Chondrocyte (in vitro differentiated cells): ENCODE results near the gene UBE2F. TPM values are rescaled to one million over a fixed set of nuclear protein-coding genes. Genes with fewer than 3 reads are reported as not detected.
"Not testable (repeated sequence)": the region's sequence is repeated elsewhere in the genome, so short reads cannot be mapped to it uniquely, and the experiment has no call there.

Experiments used
- DNase-seq: peaks from one replicate; pipeline ENCODE4 v3.0.0; 2021; ENCODE audit warnings: mixed read lengths, low spot score
- H3K27ac Mint-ChIP-seq: one replicate; pipeline ENCODE4 v1.8.0; 2021; ENCODE audit warnings: mild to moderate bottlenecking, moderate library complexity, mixed read lengths; ENCODE audit not compliant: unreplicated experiment
- H3K27me3 Mint-ChIP-seq: 2 replicates; pipeline ENCODE4 v1.8.0; 2021; ENCODE audit warnings: low read depth, mixed read lengths
- H3K36me3 Mint-ChIP-seq: 2 replicates; pipeline ENCODE4 v1.8.0; 2021; ENCODE audit warnings: low read depth, mixed read lengths
- H3K4me1 Mint-ChIP-seq: 2 replicates; pipeline ENCODE4 v1.8.0; 2021; ENCODE audit warnings: low read depth, mild to moderate bottlenecking, mixed read lengths
- H3K4me3 Mint-ChIP-seq: one replicate; pipeline ENCODE4 v1.8.0; 2021; ENCODE audit warnings: mild to moderate bottlenecking, moderate library complexity, mixed read lengths; ENCODE audit not compliant: unreplicated experiment
- H3K9me3 Mint-ChIP-seq: 2 replicates; pipeline ENCODE4 v1.8.0; 2021; ENCODE audit warnings: low read depth, mixed read lengths
- CTCF ChIP-seq: fragments of 200-600 bp; sonication (generic); IDR thresholded peaks from 2 replicates; pipeline ENCODE4 v1.5.0; 2021; ENCODE audit warnings: antibody characterized with exemption, mild to moderate bottlenecking, moderate library complexity
- total RNA-seq: library from RNA; stranded (reverse); gene quantifications from 3 replicates; pipeline ENCODE4 v1.2.1, GENCODE V29; 2021

UBE2F gene
- total RNA-seq, 1 donor from 2014 or later: 59.1 TPM

- no peak for DNase-seq
- peaks cover 22% of the 10 kb centered on the region for H3K4me1 Mint-ChIP-seq
- H3K27me3 Mint-ChIP-seq: no peaks in the 10 kb centered on the region
- TF ChIP-seq CTCF: no peak
- H3K9me3 Mint-ChIP-seq: peaks cover 9% of the 10 kb centered on the region
- H3K27ac Mint-ChIP-seq: no peak overlapping the region
- no peaks in the 10 kb centered on the region for H3K36me3 Mint-ChIP-seq
- H3K4me3 Mint-ChIP-seq: no peak overlapping the region
These were observed 2.6 kb upstream of the UBE2F start for GRCh38 chr2:237964194-237964577.

DNA sequence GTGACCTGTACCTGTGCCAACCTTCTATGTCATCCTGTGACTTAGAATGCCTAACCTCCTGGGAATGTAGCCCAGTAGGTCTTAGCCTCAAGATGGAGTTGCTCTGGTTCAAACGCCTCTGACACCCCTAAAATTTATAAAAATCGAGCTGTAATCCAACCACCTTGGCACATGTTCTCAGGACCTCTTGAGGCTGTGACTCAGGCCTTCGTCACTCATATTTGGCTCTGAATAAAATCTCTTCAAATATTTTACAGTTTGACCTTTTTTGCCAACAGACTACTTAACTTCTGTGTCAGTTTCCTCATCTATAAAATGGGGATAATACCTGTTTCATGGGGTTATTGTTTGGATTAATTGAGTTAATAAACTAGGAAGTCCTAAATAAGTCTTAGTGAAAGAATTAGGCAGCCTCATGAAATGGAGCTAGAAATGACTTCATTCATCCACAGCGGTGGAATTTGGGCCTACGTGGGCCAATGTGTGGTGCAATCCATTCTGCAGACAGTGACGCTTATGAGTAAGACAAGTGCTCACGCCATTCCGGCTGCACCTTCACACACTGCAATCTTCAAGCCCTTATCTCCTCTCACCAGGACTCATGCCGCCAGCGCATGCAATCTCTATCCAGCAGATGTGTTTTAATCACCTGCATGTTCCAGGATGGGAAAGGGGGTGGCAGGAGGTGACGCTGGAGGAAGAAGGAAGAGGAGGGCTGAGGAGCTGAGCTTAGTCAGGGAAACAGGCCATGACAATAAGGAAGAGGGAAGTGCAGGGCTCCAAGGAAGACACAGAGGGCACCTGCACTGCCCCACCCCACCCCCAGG, 2.0 kb upstream of the UBE2F start:
- no peaks in the 10 kb centered on the region for H3K36me3 Mint-ChIP-seq
- H3K4me3 Mint-ChIP-seq: no peak overlapping the region
- no peak for DNase-seq
- H3K4me1 Mint-ChIP-seq: peaks cover 28% of the 10 kb centered on the region
- no peak for TF ChIP-seq CTCF
- H3K27me3 Mint-ChIP-seq: no peaks in the 10 kb centered on the region
- H3K9me3 Mint-ChIP-seq: peaks cover 7% of the 10 kb centered on the region
- no peak overlapping the region for H3K27ac Mint-ChIP-seq

- DNase-seq, H3K9me3 Mint-ChIP-seq, H3K36me3 Mint-ChIP-seq, H3K27me3 Mint-ChIP-seq: not testable (repeated sequence)
- H3K4me3 Mint-ChIP-seq: peak overlapping the region; percentile 76
- H3K27ac Mint-ChIP-seq: peak overlapping the region; percentile 37
- peaks cover 35% of the 10 kb centered on the region for H3K4me1 Mint-ChIP-seq
These were observed 970 bp upstream of the UBE2F start for GRCh38 chr2:237965844-237966243.

DNA sequence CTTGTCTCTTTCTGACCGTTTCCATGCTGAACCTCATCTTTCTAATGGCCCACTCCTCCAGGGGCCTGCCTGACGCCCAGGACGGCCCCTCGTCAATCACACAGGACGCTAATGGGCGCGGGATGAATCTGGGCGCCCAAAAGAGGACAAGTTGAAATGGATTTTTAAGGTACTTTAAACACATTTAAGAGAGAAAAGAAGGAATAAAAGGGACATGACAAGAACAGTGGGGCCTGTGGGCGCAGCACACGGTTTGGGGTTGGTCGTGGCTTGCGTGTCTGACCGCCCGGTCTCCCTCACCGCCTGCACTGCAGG, 607 bp upstream of the UBE2F start:
- peak overlapping the region; percentile 37 for H3K27ac Mint-ChIP-seq
- H3K4me3 Mint-ChIP-seq: peak overlapping the region; percentile 76
- no peaks in the 10 kb centered on the region for H3K27me3 Mint-ChIP-seq
- no peak for TF ChIP-seq CTCF
- H3K36me3 Mint-ChIP-seq: no peaks in the 10 kb centered on the region
- no peak for DNase-seq
- peaks cover 7% of the 10 kb centered on the region for H3K9me3 Mint-ChIP-seq
- H3K4me1 Mint-ChIP-seq: peaks cover 37% of the 10 kb centered on the region

GRCh38 chr2:237967463-237967951, 693 bp downstream of the UBE2F start:
- no peak for TF ChIP-seq CTCF
- DNase-seq: peak; percentile 95
- Mint-ChIP-seq H3K4me1 (peaks cover 43% of the 10 kb centered on the region), H3K36me3 (no peaks in the 10 kb centered on the region), H3K27me3 (no peaks in the 10 kb centered on the region), H3K27ac (peak overlapping the region; percentile 84), H3K9me3 (peaks cover 6% of the 10 kb centered on the region), H3K4me3 (peak overlapping the region; percentile 77)
